Stimulated activated CD8-positive, alpha-beta memory T cell treated with anti-CD3 and anti-CD28 coated beads, Interleukin-12 subunit alpha, Interleukin-12 subunit beta, amount 100 ng/mL, for 4 hours (primary cell): ENCODE data around the gene SURF6.
"Not testable (repeated sequence)": the region's sequence is repeated elsewhere in the genome, so short reads cannot be mapped to it uniquely, and the experiment has no call there.

Experiments used
- DNase-seq: peaks from one replicate; pipeline ENCODE4 v3.0.0-alpha.2; 2020; ENCODE audit warnings: low read depth

The SURF6 gene

DNA sequence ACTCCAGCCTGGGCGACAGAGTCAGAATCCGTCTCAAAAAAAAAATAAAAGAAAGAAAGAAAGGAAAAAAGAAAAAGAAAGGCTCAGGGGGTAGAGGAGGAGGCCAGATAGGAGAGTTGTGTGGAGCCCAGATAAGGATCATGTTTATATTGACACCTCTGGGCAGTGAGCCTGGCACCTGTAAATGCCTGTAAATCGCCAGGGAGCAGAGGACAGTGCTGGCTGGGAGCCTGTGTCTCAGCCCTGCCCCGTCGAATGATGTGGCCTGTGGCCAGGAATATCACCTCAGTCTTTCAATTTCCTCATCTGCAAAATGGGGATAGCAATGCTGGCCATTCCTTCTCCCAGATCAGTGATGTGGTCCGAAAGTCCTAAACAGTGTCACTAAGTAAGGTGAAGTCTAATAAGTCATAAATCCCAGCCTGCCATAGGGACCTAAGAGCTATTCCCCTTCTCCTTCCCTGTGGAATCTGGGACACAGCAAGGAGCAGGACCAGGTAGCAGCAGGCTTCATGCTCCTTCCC lies 50.7 kb downstream of the SURF6 start:
- DNase-seq: no peak

DNA sequence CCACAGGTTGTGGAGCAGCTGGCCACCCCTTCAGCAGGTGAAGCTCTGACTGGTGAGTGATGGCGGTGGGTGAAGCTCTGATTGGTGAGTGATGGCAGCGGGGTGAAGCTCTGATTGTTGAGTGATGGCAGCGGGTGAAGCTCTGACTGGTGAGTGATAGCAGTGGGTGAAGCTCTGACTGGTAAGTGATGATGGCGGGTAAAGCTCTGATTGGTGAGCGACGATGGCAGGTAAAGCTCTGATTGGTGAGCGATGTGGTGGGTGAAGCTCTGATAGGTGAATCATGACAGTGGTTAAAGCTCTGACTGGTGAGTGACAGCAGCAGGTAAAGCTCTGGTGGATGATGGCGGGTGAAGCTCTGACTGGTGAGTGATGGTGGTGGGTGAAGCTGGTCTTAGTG lies 51.6 kb downstream of the SURF6 start:
- no peak for DNase-seq

DNA sequence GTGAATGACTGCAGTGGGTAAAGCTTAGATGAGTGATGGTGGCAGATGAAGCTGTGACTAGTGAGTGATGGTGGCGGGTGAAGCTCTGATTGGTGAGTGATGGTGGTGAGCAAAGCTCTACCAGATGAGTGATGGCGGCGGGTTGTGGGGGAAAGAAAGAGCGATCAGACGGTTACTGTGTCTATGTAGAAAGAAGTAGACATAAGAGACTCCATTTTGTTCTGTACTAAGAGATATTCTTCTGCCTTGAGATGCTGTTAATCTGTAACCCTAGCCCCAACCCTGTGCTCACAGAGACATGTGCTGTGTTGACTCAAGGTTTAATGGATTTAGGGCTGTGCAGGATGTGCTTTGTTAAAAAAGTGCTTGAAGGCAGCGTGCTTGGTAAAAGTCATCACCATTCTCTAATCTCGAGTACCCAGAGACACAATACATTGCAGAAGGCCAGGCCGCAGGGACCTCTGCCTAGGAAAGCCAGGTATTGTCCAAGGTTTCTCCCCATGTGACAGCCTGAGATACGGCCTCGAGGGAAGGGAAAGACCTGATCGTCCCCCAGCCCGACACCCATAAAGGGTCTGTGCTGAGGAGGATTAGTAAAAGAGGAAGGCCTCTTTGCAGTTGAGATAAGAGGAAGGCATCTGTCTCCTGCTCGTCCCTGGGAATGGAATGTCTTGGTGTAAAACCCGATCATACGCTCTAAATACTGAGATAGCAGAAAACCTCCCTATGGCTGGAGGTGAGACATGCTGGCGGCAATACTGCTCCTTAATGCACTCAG lies 52.5 kb downstream of the SURF6 start:
- DNase-seq: not testable (repeated sequence)

DNA sequence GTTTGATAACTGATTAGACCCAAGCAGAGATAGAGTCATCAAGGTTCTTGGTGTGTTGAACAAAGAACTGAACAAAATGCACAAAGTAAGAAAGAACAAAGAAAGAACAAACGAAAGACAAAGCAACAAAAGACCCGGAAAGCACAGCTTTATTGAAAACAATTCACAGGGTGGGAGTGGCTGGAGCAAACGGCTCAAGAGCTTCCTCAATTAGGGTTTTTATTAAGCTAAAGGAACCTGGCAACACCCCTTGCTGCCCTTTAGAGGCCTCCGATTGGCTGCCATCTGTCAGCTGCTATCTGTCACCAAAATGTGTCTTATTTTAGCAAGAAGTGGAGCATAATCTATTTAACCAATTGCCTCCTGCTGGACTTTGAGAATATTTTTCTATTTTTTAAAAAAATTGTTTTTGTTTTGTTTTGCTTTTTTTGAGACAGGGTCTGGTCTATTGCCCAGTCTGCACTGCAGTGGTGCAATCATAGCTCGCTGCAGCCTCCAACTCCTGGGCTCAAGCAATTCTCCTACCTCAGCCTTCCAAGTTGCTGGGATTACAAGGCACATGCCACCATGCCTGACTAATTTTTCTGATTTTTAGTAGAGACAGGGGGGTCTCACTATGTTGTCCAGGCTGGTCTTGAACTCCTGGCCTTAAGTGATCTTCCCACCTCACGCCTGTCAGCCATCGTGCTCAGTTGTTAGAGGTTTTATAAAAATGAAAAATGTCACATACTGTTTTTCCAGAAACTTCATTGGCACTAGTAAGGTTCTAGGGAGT lies 53.3 kb downstream of the SURF6 start:
- no peak for DNase-seq

DNA sequence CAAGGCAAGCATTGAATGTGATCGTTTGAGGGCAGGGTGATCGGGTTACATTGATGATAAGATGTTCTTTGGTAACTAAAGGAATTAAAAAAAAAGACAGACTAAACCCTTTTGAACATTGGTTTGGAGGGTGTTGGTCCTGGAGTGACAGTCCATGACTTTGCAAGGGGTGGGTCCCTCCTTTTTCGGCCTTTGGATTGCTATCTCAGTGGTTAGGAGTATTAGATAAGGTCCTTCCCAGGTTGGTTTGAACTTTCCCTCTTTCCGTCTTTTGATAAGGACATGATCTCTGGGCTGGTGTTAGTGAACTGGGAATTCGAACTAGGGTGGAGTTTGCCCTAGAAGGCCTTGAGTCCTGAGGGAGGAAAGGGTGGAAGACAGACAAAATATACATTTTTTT lies 55.6 kb downstream of the SURF6 start:
- DNase-seq: no peak
